Natural killer cell (primary cell): ENCODE measurements around the gene HTR3B. TPM values are rescaled to one million over a fixed set of nuclear protein-coding genes. Genes with fewer than 3 reads are reported as not detected.

ENCODE experiments used
- ATAC-seq, 3 donors: fragments of 150-1000 bp in 2 of 3; fragments of 200-7000 bp in 1 of 3; cut with Tn5 transposase; 1 replicate in 1 of 3; 2 replicates in 2 of 3; pipeline ENCODE4 v1.10.0; 2021; ENCODE audit warnings: mild to moderate bottlenecking in 2 of 3, moderate library complexity in 2 of 3
- DNase-seq, 2 donors: peaks; one replicate each; pipeline versions ENCODE4 v3.0.0 to v3.0.0-alpha.2; 2013 to 2021; ENCODE audit warnings: mixed read lengths in 1 of 2
- H3K27ac ChIP-seq: one replicate; pipeline ENCODE4 v1.5.1; 2013; ENCODE audit warnings: mild to moderate bottlenecking, low read length
- H3K27me3 ChIP-seq: one replicate; pipeline ENCODE4 v1.6.1; 2013; ENCODE audit warnings: low read length; ENCODE audit not compliant: control insufficient read depth, insufficient read depth
- H3K36me3 ChIP-seq: one replicate; pipeline ENCODE4 v1.6.1; 2013; ENCODE audit warnings: low read length; ENCODE audit not compliant: control insufficient read depth, insufficient read depth
- H3K4me1 ChIP-seq: one replicate; pipeline ENCODE4 v1.6.1; 2013; ENCODE audit warnings: low read length; ENCODE audit not compliant: control insufficient read depth, insufficient read depth
- H3K4me3 ChIP-seq: one replicate; pipeline ENCODE4 v1.5.1; 2013; ENCODE audit warnings: low read length
- H3K9me3 ChIP-seq: one replicate; pipeline ENCODE4 v1.6.1; 2013; ENCODE audit warnings: low read length; ENCODE audit not compliant: control insufficient read depth, insufficient read depth
- H3K27ac Mint-ChIP-seq, 2 donors: one replicate each; pipeline ENCODE4 v1.8.0; 2022; ENCODE audit warnings: mild to moderate bottlenecking in 2 of 2, mixed read lengths in 2 of 2, moderate library complexity in 1 of 2
- H3K27me3 Mint-ChIP-seq, 2 donors: one replicate each; pipeline ENCODE4 v1.8.0; 2022; ENCODE audit warnings: low read depth in 2 of 2, mixed read lengths in 2 of 2
- H3K36me3 Mint-ChIP-seq: one replicate; pipeline ENCODE4 v1.8.0; 2022; ENCODE audit warnings: mixed read lengths
- H3K4me1 Mint-ChIP-seq, 2 donors: one replicate each; pipeline ENCODE4 v1.8.0; 2022; ENCODE audit warnings: mixed read lengths in 2 of 2
- H3K4me3 Mint-ChIP-seq: one replicate; pipeline ENCODE4 v1.8.0; 2022; ENCODE audit warnings: mild to moderate bottlenecking, moderate library complexity, mixed read lengths
- H3K9me3 Mint-ChIP-seq, 2 donors: one replicate each; pipeline ENCODE4 v1.8.0; 2022; ENCODE audit warnings: mixed read lengths in 2 of 2
- WGBS: methylation state at CpG from one replicate; pipeline ENCODE4 v1.1.7; 2013; ENCODE audit warnings: missing lambda C conversion rate; ENCODE audit not compliant: insufficient coverage; 5-methylcytosine and 5-hydroxymethylcytosine counted together
- intact Hi-C: fragments of 100-400 bp; cut with micrococcal nuclease; formaldehyde crosslinking; loops from one replicate; pipeline ENCODE4 v1.14.2; 2022
- total RNA-seq, 4 donors: library from RNA; stranded (reverse); fragments of 120-200 nt in 1 of 4; gene quantifications; one replicate each; pipeline versions ENCODE4 v1.2.3 to v1.2.4, GENCODE V29; 2013 to 2022
- TF ChIP-seq, protein P1 (sequence below): fragments of 200-600 bp; IDR thresholded peaks from one replicate; pipeline ENCODE4 v1.8.0; 2022; ENCODE audit warnings: antibody characterized with exemption

The HTR3B gene
- total RNA-seq, 3 donors from 2014 or later (not counting 1 experiment from before 2014, with no cell fraction given): not detected

DNA sequence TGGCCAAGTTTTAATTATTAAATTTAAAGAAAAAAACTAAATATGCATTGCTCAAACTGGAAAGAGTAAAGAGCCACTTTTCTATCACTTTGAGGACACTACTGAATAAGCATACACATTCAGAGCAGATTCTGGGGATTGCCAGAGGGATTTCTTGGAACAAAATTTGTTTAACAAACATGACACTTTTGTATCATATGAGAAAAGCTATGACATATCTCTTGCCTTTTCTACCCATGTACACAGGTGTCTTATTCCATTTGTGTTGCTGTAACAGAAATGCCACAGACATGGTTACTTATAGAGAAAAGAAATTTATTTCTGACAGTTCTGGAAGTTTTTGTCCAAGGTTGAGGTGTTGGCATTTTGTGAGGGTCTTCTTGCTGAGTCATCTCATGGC is 15.7 kb upstream of the HTR3B start:
- Histone ChIP-seq H3K4me3 (no peak overlapping the region), H3K36me3 (no peaks in the 10 kb centered on the region), H3K27ac (no peak overlapping the region), H3K27me3 (no peaks in the 10 kb centered on the region), H3K9me3 (no peaks in the 10 kb centered on the region), H3K4me1 (no peaks in the 10 kb centered on the region)
- H3K27ac Mint-ChIP-seq: no peak overlapping the region
- intact Hi-C loops: no loop called here
- no peaks in the 10 kb centered on the region for H3K4me1 Mint-ChIP-seq
- H3K27me3 Mint-ChIP-seq: no peaks in the 10 kb centered on the region
- no peak for ATAC-seq
- no peaks in the 10 kb centered on the region for H3K9me3 Mint-ChIP-seq
- DNase-seq: no peak
- TF ChIP-seq, protein P1, sequence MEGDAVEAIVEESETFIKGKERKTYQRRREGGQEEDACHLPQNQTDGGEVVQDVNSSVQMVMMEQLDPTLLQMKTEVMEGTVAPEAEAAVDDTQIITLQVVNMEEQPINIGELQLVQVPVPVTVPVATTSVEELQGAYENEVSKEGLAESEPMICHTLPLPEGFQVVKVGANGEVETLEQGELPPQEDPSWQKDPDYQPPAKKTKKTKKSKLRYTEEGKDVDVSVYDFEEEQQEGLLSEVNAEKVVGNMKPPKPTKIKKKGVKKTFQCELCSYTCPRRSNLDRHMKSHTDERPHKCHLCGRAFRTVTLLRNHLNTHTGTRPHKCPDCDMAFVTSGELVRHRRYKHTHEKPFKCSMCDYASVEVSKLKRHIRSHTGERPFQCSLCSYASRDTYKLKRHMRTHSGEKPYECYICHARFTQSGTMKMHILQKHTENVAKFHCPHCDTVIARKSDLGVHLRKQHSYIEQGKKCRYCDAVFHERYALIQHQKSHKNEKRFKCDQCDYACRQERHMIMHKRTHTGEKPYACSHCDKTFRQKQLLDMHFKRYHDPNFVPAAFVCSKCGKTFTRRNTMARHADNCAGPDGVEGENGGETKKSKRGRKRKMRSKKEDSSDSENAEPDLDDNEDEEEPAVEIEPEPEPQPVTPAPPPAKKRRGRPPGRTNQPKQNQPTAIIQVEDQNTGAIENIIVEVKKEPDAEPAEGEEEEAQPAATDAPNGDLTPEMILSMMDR: no peak
- H3K36me3 Mint-ChIP-seq: no peaks in the 10 kb centered on the region
- H3K4me3 Mint-ChIP-seq: no peak overlapping the region

DNA sequence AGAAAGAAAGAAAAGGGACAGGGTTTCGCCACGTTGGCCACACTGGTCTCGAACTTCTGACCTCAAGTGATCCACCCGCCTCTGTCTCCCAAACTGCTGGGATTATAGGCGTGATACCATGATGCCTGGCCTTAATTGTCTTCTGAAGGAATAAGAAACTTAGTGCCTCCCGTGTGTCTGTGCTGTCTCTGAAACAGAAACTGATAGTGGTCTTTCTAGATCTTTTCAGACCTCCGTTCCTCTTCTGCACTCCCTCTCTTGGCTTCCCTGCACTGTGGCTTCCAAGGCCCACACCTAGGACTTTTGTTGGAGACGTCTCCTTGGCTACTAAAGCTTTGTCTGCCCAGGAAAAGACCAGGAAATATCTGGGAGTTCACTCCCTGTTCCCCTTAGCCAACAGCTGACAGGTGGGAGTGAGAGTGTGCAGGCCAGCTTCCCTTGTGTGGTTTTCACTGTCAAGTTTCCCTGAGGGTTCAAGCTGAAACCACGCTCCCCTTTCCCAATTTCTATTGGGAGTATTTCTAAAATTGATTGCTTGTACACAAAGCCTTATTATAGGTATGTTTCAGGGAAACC is 10.1 kb upstream of the HTR3B start:
- no peak overlapping the region for H3K27ac Mint-ChIP-seq
- 53% methylated on average over 8 of the region's 9 CpGs for WGBS
- TF ChIP-seq, protein P1: no peak
- H3K4me1 Mint-ChIP-seq: peaks cover 13 to 14% of the 10 kb centered on the region in 2 donors
- ATAC-seq (no peak), DNase-seq (no peak)
- H3K27me3 ChIP-seq: no peaks in the 10 kb centered on the region
- no peaks in the 10 kb centered on the region for H3K9me3 Mint-ChIP-seq
- H3K36me3 Mint-ChIP-seq: no peaks in the 10 kb centered on the region
- no peaks in the 10 kb centered on the region for H3K9me3 ChIP-seq
- H3K4me3 ChIP-seq: no peak overlapping the region
- no peak overlapping the region for H3K4me3 Mint-ChIP-seq
- H3K4me1 ChIP-seq: no peaks in the 10 kb centered on the region
- no peaks in the 10 kb centered on the region for H3K36me3 ChIP-seq
- intact Hi-C loops: no loop called here
- no peak overlapping the region for H3K27ac ChIP-seq
- H3K27me3 Mint-ChIP-seq: no peaks in the 10 kb centered on the region

DNA sequence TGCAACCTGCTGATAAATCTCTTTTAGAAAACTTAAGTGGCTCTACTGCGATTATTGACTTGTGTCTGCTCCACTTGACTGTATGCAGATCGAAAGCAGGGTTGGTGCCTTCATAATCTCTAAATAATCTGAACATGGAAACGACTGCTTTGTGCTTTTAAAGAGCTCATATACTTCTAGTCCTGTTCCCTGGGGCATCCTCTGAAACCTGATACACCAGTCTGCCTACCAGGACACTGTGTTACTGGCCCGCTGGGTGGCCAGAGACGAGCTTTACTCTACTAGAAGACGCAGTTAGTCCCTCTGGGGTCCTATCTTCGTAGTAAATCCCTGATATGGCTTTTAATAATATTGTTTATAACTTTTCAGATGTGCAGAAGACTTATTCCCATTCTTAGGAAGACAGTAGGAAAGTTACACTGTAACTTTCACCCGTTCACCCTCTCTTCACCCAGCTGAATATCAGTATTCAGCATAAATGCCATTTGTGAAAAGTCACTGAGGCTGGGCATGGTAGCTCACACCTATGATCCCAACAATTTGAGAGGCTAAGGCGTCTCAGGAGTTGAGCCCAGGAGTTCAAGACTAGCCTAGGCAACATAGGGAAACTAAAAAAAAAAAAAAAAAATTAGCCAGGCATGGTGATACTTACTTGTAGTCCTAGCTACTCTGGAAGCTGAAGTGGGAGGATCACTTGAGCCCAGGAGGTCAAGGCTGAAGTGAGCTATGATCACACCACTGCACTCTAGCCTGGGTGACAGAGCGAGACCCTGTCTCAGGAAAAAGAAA is 9.0 kb upstream of the HTR3B start:
- ATAC-seq: no peak
- H3K27me3 ChIP-seq: no peaks in the 10 kb centered on the region
- WGBS: 84% methylated on average over 7 of the region's 10 CpGs
- Mint-ChIP-seq H3K27ac (no peak overlapping the region), H3K4me3 (no peak overlapping the region), H3K9me3 (no peaks in the 10 kb centered on the region), H3K27me3 (peaks cover 0 to 1% of the 10 kb centered on the region in 2 donors), H3K36me3 (no peaks in the 10 kb centered on the region), H3K4me1 (peaks cover 13 to 14% of the 10 kb centered on the region in 2 donors)
- TF ChIP-seq, protein P1: no peak
- intact Hi-C loops: loop anchor here (1.0 kb wide), 1 partner anchor 366 kb away; no protein-coding TSS in a partner anchor
- no peaks in the 10 kb centered on the region for H3K36me3 ChIP-seq
- no peaks in the 10 kb centered on the region for H3K4me1 ChIP-seq
- no peak overlapping the region for H3K4me3 ChIP-seq
- no peaks in the 10 kb centered on the region for H3K9me3 ChIP-seq
- no peak for DNase-seq
- H3K27ac ChIP-seq: no peak overlapping the region
